ENCODE results near the gene PTPN6.

DNA sequence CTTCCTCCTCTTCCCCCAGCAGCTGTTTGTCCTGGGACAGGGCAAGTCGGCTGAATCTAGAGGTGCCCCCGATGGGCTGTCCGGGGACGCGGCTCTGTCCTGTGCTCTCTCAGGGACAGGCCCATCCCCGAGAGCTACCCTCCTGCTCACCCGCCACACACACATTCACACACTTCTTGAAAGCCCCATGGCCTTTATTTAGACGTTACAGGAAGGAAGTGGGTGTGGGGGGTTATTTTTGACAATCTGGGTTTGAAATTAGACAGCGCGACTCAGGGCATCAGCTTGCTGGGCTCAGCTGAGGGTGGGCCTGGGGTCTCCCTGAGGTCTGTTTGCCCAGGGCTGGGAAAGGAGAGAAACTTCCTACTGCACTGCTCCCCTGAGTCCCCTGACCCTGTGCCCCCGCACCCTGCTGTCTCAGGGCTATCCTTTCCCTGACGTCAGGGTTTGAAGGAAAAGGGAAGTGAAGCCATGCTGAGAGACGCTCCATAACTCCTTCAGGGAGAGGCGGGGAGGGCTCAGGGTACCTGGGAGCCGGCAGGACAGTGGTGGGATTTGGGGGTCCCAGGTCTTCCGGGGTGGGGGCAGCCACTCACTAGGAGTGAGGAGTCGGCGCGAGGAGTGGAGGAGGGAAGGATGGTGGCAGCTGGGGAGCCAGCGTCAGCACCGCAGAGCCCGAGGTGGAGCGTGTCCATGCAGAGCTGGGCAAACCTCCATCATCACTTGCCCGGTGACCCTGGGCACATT, 8.1 kb downstream of the PTPN6 start:
- TF ChIP-seq NFRKB (IDR thresholded peaks at IDR 0.05) (no peak), TARDBP (IDR thresholded peaks at IDR 0.05) (no peak), CTBP1 (IDR thresholded peaks at IDR 0.05; ENCODE audit: borderline replicate concordance) (no peak), FOXK2 (IDR thresholded peaks at IDR 0.05) (no peak), FOXM1 (IDR thresholded peaks at IDR 0.05; ENCODE audit: borderline replicate concordance) (no peak), SP1 (IDR thresholded peaks at IDR 0.05) (no peak), BHLHE40 (IDR thresholded peaks at IDR 0.05; ENCODE audit: borderline replicate concordance) (no peak), LEF1 (IDR thresholded peaks at IDR 0.05; ENCODE audit: borderline replicate concordance) (no peak), SUZ12 (IDR thresholded peaks at IDR 0.05) (no peak), L3MBTL2 (conservative IDR thresholded peaks at IDR 0.05) (no peak), HDGF (IDR thresholded peaks at IDR 0.05; ENCODE audit: borderline replicate concordance) (no peak), ARNT (IDR thresholded peaks at IDR 0.05) (no peak), ZNF384 (IDR thresholded peaks at IDR 0.05) (no peak), FOXA1 (IDR thresholded peaks at IDR 0.05) (no peak)

Data from HEK293T (cell line).